Stimulated activated CD8-positive, alpha-beta memory T cell treated with anti-CD3 and anti-CD28 coated beads, Interleukin-2, amount 100 ng/mL, for 1 hour (primary cell): ENCODE data around the gene TMEM181.

Source experiments
- DNase-seq, 2 donors: peaks; one replicate each; pipeline ENCODE4 v3.0.0-alpha.2; 2020; ENCODE audit warnings: low read depth in 2 of 2

The TMEM181 gene

DNA sequence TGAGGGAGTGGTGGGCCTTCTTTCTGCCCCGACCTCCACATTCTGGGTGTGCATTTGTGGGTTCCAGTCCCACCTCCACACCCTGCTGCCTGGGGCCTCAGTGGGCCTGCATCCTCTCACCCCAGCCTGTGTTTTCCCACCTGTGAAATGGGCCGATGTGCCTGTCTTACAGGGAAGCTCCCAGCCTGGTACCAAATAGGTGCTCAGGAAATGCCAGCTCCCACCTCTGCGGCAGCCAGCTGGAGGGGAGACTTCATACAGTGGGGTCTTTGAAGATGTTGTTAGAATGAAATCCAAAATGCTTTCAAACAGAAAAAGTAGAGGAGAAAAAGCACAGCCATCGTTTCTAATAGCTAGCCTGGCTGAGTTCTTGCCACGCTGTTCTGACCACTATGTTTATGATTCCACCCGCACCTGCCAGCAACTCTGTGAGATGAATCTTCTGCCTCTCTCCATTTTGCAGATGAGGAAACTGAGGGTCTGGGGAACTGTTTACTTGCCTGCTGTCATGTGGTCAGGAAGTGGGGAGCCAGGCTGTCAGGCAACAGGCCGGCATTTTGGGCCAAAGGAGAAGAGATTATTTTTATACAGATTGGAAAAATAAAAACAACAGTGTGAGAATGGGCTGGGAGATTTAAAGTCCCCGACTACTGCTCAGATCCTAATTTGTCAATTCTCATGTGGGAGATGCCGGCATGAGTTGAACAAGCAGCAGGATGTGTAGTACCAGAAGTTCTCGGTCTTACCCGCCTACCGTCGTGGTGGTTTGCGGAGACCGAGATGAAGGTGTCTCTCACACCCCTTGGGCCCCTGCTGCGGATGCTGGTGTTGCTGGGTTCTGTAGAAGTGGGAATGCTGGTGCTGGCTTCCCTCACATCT is 4.6 kb downstream of the TMEM181 start:
- no peak for DNase-seq

DNA sequence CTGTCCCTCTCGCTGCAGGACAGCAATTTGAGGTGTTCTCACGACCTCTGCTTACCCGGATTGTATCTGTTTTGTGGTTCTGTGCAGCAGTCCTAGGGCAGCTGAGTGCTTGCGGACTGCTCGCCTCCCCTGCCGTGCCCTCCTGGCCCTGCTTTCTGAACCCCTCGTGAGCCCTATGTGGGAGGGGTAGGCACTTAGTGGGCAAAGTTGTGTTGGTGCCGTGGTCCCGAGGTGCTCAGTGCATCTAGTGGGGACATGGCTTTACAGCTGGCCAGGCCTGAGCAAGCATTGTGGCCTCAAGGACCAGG is 5.2 kb downstream of the TMEM181 start:
- no peak for DNase-seq

- no peak for DNase-seq
Observed at GRCh38 chr6:158565482-158566040, 5.7 kb downstream of the TMEM181 start.

DNA sequence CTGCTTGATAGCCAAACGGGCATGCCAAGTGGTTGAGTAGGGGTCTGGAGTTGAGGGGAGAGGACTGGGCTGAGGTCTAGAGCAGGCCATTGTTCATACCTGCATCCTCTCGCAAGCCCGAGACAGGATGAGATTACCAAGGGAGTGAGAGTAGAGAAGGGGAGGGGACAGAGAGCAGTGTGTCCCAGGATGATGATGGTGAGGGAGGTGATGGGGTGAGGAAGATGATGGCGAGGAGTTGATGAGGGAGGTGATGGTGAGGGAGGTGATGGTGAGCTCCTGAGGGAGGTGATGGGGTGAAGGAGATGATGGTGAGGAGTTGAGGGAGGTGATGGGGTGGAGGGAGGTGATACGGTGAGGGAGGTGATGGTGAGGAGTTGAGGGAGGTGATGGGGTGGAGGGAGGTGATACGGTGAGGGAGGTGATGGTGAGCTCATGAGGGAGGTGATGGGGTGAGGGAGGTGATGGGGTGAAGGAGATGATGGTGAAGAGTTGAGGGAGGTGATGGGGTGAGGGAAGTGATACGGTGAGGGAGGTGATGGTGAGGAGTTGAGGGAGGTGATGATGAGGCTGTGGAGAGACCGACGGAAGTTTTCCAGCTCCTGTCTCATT is 6.4 kb downstream of the TMEM181 start:
- no peak for DNase-seq

GRCh38 chr6:158567152-158567551 is 7.3 kb downstream of the TMEM181 start:
- DNase-seq, result no peak

DNA sequence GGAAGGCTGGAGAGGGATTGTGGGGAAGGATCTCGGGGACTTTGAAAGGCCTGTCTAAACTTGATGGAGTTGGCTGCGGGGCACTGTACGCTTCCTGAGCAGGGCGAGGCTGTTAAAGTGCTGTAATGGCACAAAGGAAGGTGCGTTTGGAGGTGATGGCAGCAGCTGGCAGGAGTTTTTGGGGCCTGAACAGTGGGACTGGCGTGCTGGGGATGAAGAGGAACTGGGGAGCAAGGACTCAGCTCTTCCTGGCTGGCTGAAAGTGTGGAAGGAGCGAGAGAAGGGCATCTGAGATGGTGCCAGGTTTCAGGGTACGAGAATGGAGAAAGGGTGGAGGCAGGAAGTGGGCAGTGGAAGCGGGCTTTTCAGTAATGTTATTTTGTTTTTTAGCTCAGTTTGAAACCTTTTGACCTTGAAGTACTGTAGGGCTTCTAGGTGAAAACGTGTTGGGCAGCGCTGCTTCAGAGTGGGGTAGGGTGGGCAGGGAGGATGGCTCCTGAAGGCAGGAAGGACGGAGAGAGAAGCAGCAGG is 8.0 kb downstream of the TMEM181 start:
- DNase-seq, result no peak

DNA sequence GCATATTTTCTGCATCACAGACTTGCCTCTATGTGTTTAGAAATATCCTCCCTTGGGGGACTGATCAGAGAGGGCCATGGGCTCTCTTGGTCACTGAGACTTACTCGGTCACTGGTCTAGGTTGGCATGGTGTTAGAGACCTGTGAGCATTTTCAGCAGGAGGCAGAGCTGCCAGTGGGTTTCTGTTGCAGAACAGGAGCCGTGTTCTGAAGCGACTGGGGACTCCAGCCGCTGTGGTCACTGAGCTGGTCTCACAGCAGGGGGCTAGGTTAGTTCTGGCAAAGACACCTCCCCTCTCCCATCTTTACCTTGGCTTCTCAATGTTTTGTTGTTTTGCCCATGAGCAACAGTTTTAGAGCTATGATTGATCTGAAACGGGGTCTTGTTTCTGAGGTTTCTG is 8.7 kb downstream of the TMEM181 start:
- no peak for DNase-seq

- no peak for DNase-seq
Observed at GRCh38 chr6:158569036-158569435, 9.1 kb downstream of the TMEM181 start.

GRCh38 chr6:158570681-158570962 is 10.7 kb downstream of the TMEM181 start:
- DNase-seq, result no peak

- no peak for DNase-seq
Observed at GRCh38 chr6:158571826-158572652, 12.1 kb downstream of the TMEM181 start.

DNA sequence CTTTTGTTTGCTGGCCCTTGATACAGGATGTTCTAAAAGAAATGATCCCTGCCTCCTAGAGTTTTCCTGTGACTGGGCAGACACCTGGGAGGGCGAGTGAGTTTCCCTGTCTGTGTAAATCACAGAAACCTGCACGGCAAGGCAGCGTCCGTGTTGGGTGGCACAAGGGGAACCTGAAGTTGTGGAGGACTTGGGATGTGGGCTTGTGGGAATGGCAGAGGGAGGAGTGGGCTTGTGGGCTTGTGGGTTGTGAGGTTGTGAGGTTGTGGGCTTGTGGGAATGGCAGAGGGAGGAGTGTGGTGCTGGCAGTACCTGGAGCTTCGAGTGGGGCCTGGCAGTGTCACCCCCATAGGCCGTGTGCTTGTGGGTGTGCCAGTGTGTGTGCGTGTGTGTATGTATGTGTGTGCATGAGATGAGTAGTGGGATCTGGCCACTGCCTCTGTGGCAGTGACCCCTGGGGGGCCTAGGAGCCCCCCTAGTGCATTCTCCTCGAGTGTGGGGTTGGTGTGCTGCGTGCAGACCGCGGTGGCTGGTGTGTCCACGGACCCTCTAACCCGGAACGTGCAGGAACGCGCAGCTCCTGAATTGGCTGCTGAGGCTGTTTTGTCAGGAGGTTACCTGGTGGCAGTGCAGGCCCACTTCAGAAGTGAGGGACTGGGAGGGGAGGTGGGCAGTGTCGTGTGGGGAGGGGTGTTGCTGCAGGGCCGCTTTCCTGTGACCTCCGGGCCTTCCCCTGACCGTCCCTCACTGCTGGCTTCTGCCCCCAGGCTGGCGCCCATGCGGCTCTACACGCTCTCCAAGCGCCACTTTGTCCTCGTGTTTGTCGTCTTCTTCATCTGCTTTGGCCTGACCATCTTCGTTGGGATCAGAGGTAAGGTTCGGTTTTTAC is 13.0 kb downstream of the TMEM181 start:
- DNase-seq, result no peak

GRCh38 chr6:158573542-158573931 is 13.6 kb downstream of the TMEM181 start:
- DNase-seq, result no peak

GRCh38 chr6:158574800-158575199 is 14.9 kb downstream of the TMEM181 start:
- DNase-seq, result no peak

DNA sequence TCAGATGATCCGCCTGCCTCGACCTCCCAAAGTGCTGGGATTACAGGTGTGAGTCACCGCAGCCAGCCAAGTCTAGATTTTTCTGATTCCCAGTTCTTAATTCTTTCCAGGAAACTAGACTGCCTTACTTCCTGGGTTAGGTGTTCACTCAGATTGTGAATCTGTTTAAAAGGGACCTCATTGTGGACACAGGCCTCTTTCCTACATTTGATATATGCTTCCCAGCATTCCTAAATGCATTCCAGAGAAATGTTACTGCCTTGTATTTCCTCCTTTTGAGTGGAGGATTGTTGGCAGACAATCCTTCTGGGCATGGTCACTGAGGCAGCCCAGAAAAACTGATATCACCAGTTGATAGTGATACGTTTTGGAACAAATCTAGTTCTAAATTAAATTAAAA is 15.7 kb downstream of the TMEM181 start:
- DNase-seq, result no peak

DNA sequence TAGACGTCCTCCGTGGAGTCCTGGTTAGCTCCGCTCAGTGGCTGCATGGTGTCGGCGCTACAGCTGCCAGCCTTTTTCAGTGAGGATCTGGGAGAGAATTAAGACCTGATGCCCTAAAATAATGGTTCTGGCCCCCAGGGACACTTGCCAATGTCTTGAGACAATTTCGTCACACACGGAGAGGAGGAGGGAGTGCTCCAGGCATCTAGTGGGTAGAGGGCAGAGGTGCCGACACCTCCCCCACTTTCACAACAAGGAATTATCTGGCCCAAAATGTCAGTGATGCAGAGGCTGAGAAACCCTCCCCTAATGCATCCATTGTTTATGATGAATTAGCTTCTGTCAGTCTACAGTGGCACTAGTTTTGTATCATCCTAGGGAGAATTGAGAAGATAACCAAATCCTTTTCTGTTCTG is 24.4 kb downstream of the TMEM181 start:
- DNase-seq, result no peak

DNA sequence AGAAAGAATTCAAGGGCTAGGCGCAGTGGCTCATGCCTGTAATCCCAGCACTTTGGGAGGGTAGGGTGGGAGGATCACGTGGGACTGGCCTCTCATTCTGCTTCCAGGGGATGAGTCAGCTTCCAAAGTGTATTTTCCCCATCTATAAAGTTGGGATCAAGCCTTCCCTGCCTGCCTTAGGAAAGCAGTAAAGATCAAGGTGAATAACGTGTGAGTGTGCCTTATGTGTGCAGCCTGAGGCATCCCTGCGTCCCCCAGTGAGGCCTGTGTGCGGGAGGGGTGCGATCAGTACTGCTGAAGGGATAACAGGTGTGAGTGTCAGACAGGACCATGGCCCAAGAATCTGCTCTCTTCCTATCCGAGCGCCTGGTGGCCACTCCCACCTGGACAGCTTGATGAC is 26.8 kb downstream of the TMEM181 start:
- no peak for DNase-seq

DNA sequence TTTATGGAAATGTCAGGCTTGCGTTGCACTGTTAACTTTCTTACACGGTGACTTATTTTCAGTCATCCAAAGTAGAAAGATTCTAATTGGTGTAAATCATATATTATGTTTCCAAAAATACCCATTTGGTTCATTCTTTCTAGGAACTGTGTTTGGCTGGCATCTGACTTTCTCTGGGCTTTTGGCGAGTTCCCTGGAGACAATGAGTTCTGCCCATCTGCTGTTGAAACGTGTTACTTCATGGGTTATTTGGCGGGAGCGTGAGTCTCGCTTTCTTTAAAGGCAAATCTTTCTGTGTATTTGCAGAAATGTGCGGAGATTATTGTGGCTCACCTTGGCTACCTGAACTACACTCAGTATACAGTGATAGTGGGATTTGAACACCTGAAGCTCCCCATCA is 29.5 kb downstream of the TMEM181 start:
- no peak for DNase-seq

DNA sequence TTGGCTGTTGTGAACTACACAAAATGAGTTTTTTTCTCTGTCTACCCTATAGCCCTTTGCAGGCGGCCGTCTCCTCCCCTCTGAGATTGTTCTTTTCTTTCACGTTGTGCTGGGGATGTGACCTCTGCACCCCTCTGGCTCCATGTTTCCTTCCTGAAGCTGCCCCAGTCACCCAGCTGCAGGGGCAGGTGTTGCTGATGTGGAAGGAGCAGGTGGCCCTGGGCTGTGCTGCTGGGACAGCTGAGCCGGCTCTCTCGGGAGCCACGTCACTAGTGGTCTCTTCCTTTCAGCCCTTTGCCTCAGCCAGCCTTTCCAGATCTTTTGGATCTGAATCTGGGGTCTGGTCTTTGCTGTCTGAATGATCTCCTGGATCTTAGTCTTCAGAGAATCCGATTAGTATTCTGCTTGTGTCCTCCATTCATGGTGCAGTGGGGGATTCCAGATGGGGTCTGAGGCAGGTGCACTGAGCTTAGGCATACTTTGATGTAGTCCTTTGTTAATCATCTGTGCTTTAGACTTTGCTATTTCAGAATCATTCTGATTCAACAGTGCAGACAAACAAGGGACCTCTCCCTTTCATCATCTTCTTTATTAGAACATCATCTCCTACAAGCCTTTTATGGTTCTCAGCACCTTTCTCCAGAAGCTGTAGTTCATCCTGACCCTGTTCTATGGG is 31.4 kb downstream of the TMEM181 start:
- no peak for DNase-seq

DNA sequence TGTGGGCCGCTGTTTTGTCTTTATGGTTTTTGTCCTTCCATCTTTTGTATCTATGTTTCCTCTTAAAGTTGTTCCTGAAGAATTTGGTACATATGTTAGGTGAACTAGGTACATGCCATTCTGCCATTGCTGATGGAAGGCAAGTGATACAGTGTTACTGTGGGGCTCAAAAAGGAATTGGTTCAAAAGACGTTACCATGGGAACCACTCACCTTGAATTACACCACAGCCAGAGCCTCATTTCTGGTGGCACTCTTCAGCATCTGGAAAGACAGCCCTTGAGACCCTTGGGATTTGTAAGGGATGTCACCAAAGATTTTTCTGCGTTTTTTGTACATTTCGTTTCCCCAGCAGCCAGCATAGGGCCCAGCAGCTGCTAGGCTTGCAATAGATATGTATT is 31.9 kb downstream of the TMEM181 start:
- no peak for DNase-seq

GRCh38 chr6:158593670-158594069 is 33.8 kb downstream of the TMEM181 start:
- DNase-seq, result no peak

GRCh38 chr6:158595223-158595622 is 35.3 kb downstream of the TMEM181 start:
- no peak for DNase-seq
